Ovary (tissue), 9 donors: Measurements from ENCODE around the gene PRICKLE4. TPM values are rescaled to one million over a fixed set of nuclear protein-coding genes. Genes with fewer than 3 reads are reported as not detected.

Experiments used
- DNase-seq, 5 donors: peaks; one replicate each; pipeline ENCODE4 v3.0.0-alpha.2; 2019 to 2020
- H3K27ac ChIP-seq, 2 donors: fragments of 200-600 bp; one replicate each; pipeline versions ENCODE4 v1.5.1 to v1.8.0; 2019 to 2022
- H3K27me3 ChIP-seq: fragments of 200-600 bp; one replicate; pipeline ENCODE4 v1.8.0; 2022
- H3K36me3 ChIP-seq: fragments of 200-600 bp; sonication (generic); one replicate; pipeline ENCODE4 v1.5.1; 2019
- H3K4me1 ChIP-seq: one replicate; pipeline ENCODE4 v1.8.1; 2013; ENCODE audit warnings: mild to moderate bottlenecking, moderate library complexity; ENCODE audit not compliant: insufficient read depth
- H3K4me3 ChIP-seq: fragments of 200-600 bp; sonication (generic); one replicate; pipeline ENCODE4 v1.5.1; 2017
- H3K9me3 ChIP-seq, 2 donors: fragments of 200-600 bp in 1 of 2; sonication (generic) in 1 of 2; one replicate each; pipeline versions ENCODE4 v1.5.1 to v1.8.1; 2013 to 2019; ENCODE audit warnings: mild to moderate bottlenecking in 1 of 2, moderate library complexity in 1 of 2
- CTCF ChIP-seq, 3 donors: fragments of 450-650 bp in 2 of 3; fragments of 200-600 bp in 1 of 3; IDR thresholded peaks; one replicate each; pipeline versions ENCODE4 v1.5.1 to v1.8.0; 2016 to 2022; ENCODE audit warnings: antibody characterized with exemption in 3 of 3, mild to moderate bottlenecking in 1 of 3
- EP300 ChIP-seq: sonication (generic); formaldehyde crosslinking; IDR thresholded peaks from one replicate; pipeline ENCODE4 v1.6.1; 2017; ENCODE audit warnings: antibody characterized with exemption
- POLR2A ChIP-seq: fragments of 450-650 bp; IDR thresholded peaks from one replicate; pipeline ENCODE4 v1.6.1; 2017; ENCODE audit warnings: antibody characterized with exemption, mild to moderate bottlenecking, moderate library complexity
- WGBS, 3 donors: extraction: QIAGEN DNeasy Blood & Tissue Kit in 1 of 3; methylation state at CpG; one replicate each; pipeline versions ENCODE4 v1.1.5 to v1.1.7; 2013 to 2017; 5-methylcytosine and 5-hydroxymethylcytosine counted together
- intact Hi-C, 4 donors: fragments of 100-400 bp; cut with DNase I; formaldehyde crosslinking; loops; one replicate each; pipeline versions ENCODE4 v1.11.0 to v1.15.1; 2022 to 2023
- polyA plus RNA-seq, 2 donors: library from polyadenylated mRNA; stranded (reverse); fragments of 200-250 nt in 1 of 2; fragments of 350-450 nt in 1 of 2; fragmentation: Illumina TruSeq in 1 of 2; extraction: RNeasy Lipid Tissue Mini Kit (QIAGEN cat#74804) in 1 of 2; gene quantifications; one replicate each; pipeline ENCODE4 v1.2.3, GENCODE V29; 2013 to 2014
- total RNA-seq, 7 donors: library from RNA; depleted of rRNA in 2 of 7; stranded (reverse); fragments of >200 nt in 2 of 7; fragmentation: NEBNext Ultra II Directional in 3 of 7; extraction: Animal tissue kit (Norgen Biotek cat#: 25700) in 3 of 7; gene quantifications; one replicate each; pipeline versions ENCODE4 v1.1.0 to v1.2.4, GENCODE V29; 2016 to 2023
- donor health status: DM: no; HTN: no; CAD: no; lungs with moderate emphysema.
- donor health status: DM: no; HTN: no; CAD: no.
- donor health status: Bipolar disorder and iron deficiency.
- donor health status: DM: yes; HTN: yes; CAD: no.
- donor health status: DM: no; HTN: no; CAD: no.
- donor health status: DM: yes; HTN: yes; CAD: no.

Gene PRICKLE4
- total and polyA plus RNA-seq, 9 donors = 1.5 to 7.3 (median 3.0) TPM

DNA sequence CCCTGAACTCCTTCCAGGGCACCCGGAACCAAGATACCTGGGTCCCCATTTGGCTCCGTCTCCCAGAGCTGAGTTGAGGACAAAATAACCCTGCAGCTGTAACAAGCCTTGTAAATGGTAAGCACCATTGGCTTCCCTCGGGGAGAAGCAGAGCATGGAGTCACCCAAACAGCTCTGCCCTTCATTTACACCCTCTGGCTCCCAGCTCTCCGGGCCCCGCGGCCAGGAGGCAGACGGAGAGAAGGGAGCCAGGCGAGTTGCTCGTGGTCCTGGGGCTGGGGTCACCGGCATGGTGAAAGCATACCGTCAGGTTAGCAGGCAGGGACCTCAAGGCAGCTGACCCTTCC lies 47.2 kb upstream of the PRICKLE4 start:
- DNase-seq = no peak
- Histone ChIP-seq H3K4me3 (peak overlapping the region; percentile 63), H3K9me3 (no peaks in the 10 kb centered on the region), H3K27ac (peak overlapping the region in 1 of 2 donors; percentile 86), H3K4me1 (peaks cover 3% of the 10 kb centered on the region), H3K27me3 (no peaks in the 10 kb centered on the region), H3K36me3 (no peaks in the 10 kb centered on the region)
- 37 to 54% (median 42%) methylated on average over 10 to 11 of the region's 11 CpGs for WGBS, 3 donors
- intact Hi-C loops = no loop called here
- TF ChIP-seq CTCF (IDR thresholded peaks at IDR 0.05) (no peak), EP300 (no peak)

DNA sequence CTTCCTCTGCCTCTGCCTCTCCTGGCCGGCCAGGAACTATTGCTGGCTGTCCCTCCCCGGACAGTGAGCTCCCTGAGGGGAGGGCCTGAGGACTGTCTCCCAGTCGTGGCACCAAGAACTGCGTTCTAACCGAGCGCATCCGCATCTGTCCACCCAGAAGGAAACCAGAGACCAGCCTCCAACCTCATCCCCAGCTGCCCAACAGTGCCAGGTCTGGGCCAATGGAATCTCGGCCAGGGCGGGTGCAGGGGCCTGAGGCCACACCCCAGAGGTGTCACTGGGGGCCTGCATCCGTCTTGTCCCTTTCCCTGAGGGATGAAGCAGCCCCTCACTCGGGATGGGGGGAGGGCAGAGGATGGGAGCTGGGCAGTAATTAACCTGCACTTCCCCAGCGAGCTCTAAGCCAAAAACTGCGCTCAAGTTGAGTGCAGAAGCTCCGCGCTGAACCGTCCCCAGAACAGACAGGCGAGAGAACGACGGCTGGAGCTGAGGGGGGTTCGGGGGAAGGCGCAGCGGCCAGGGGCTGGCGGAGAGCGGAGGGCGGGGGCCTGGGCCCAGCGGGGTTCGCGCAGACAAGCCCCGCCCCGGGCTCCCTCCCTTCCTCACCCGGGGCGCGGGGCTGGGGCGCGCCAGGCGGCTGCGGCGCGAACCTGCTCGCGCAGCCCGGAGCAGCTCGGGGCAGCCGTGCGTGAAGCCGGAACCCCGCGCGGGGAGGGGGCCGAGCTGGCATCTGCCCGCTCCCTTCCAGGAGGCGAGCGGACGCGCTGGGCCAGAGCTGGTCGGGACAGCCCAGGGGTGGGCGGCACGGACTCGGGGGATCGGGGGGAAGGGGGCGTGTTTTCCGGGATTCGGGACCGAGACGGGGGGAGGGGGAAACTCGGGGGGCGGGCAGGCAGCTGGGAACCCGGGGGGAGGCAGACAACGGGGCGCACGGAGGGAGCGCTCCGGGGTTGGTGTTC lies 46.6 kb upstream of the PRICKLE4 start:
- no peaks in the 10 kb centered on the region for H3K27me3 ChIP-seq
- H3K36me3 ChIP-seq = no peaks in the 10 kb centered on the region
- TF ChIP-seq EP300 (no peak), POLR2A (peak; percentile 41), CTCF (IDR thresholded peaks at IDR 0.05) (no peak)
- 1 to 2% (median 1%) methylated on average over 43 to 73 of the region's 73 CpGs for WGBS, 3 donors
- H3K4me3 ChIP-seq = peak overlapping the region; percentile 63
- DNase-seq = peak; percentile 66 to 82 (median 76)
- peak overlapping the region; percentile 86 to 88 for H3K27ac ChIP-seq
- peaks cover 3% of the 10 kb centered on the region for H3K4me1 ChIP-seq
- no peaks in the 10 kb centered on the region for H3K9me3 ChIP-seq
- intact Hi-C loops = no loop called here

DNA sequence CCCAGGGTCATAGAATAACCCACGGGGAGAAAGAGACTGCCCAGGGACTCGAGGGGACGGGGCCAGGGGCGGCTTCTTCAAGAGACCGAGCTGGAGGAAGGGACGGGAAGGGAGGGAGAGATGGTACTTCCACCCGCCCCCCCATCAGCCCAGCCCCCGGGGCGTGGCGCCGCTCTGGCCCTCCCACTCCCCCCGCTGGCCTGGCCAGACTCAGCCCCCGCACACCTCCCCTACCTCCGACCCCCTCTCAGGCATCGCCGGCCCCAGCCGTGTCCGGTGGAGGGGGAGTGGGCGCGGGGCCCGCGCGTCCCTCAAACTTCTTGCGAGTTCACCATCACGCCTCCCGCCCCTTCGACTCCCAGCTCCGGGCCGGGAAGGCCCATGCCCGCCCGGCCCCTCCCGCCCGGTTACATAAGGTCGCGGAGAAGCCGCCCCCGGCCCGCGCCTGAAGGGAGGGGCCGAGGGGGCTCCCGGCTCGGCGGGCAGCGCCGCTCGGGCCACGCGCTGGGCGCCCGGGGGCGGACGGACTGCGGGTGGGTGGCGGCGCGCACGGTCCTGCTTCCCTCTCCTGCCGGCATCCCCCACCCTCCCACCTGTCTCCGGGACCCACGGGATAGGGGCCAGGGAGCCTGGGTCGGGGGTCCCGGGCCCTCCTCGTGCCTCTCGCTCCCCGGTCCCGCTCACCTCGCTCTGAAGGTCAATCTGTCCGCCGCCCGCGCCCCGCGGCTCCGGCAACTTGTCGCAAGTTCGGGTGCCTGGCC lies 45.7 kb upstream of the PRICKLE4 start:
- Histone ChIP-seq H3K27me3 (no peaks in the 10 kb centered on the region), H3K4me1 (peaks cover 3% of the 10 kb centered on the region), H3K36me3 (no peaks in the 10 kb centered on the region), H3K27ac (peak overlapping the region; percentile 86 to 88), H3K4me3 (peak overlapping the region; percentile 63), H3K9me3 (no peaks in the 10 kb centered on the region)
- 0 to 2% (median 1%) methylated on average over 14 to 76 of the region's 76 CpGs for WGBS, 3 donors
- intact Hi-C loops = no loop called here
- DNase-seq = peak; percentile 71 to 82 (median 80)
- no peak for TF ChIP-seq CTCF (IDR thresholded peaks at IDR 0.05)
- TF ChIP-seq EP300 = no peak
- no peak for TF ChIP-seq POLR2A

DNA sequence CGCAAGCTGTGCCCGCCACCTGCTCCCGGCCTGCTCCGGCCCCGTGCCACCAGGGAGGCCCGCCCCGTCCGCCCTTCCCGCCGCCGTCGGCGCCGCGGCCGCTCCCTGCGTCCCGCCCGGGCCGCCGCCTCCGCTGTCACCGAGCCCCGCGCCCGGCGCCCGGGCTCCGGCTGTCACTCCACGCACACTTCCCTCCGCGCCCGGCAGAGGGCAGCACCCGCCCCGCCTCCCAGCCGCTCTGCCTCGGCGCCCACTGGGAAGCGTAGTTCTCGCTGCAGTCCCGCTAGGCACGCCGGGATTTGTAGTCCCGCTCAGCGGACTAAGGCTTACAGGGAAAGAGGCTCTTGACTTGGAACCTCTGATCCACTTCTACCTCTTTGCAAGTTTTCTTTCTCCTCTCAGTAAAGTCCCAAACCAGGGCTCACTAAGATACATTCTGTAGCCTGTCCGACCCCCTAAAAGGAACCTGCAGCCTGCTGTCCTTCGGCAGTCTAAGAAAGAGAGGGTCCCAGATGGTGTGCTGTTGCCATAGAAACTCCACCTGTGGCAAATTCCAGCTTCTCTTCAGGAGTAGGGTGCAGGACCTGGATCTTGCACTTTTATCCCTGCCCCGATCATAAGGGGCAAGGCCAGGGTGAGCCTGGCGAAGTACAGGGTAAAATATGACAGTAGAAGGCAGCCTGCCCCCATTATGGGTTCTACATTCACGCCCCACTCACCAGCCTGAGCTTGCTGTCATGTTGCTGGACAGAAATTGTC lies 45.0 kb upstream of the PRICKLE4 start, which contains the start of gene TFEB:
Gene TFEB (minus strand): TSS at position 182 of the 759 bp plus-strand sequence. CDS start 44,395 bp downstream, outside the sequence.
- DNase-seq = peak; percentile 91 to 96 (median 95)
- Histone ChIP-seq H3K27me3 (no peaks in the 10 kb centered on the region), H3K9me3 (no peaks in the 10 kb centered on the region), H3K36me3 (no peaks in the 10 kb centered on the region), H3K4me1 (peaks cover 3% of the 10 kb centered on the region), H3K27ac (peak within 1 kb of the TSS; percentile 86 to 88), H3K4me3 (peak within 1 kb of the TSS; percentile 63)
- intact Hi-C loops = no loop called here
- no peak for TF ChIP-seq EP300
- peak; percentile 38 for TF ChIP-seq POLR2A
- TF ChIP-seq CTCF (IDR thresholded peaks at IDR 0.05) = peak; percentile 96 to 99 (median 97)
- WGBS, 3 donors = 7 to 11% (median 7%) methylated on average over 30 to 50 of the region's 50 CpGs
